Endothelial cell of umbilical vein (primary cell): ENCODE data around the gene GSG1L.

ENCODE experiments used
- CTCF ChIP-seq, 2 donors: IDR thresholded peaks; 1 replicate in 1 of 2; 2 replicates in 1 of 2; pipeline ENCODE4 v1.5.1; 2011; ENCODE audit warnings: low read length in 2 of 2, mild to moderate bottlenecking in 2 of 2, moderate library complexity in 2 of 2, control low read depth in 1 of 2, inconsistent platforms in 1 of 2, low read depth in 1 of 2; ENCODE audit not compliant: insufficient read depth in 1 of 2; ENCODE audit errors: extremely low read depth in 1 of 2
- EZH2 ChIP-seq: IDR thresholded peaks from 2 replicates; pipeline ENCODE4 v1.6.1; 2012; ENCODE audit warnings: borderline replicate concordance, low read depth, mild to moderate bottlenecking, moderate library complexity, low read length, inconsistent platforms; ENCODE audit not compliant: severe bottlenecking
- GATA2 ChIP-seq: IDR thresholded peaks from 2 replicates; pipeline ENCODE4 v1.7.0; 2011; ENCODE audit warnings: low read depth, mild to moderate bottlenecking, moderate library complexity, mixed read lengths, low read length; ENCODE audit not compliant: insufficient read length, insufficient read depth
- JUN ChIP-seq: IDR thresholded peaks from 2 replicates; pipeline ENCODE4 v1.6.1; 2011; ENCODE audit warnings: borderline replicate concordance, low read depth; ENCODE audit not compliant: insufficient read length, insufficient read depth
- MYC ChIP-seq: IDR thresholded peaks from one replicate; pipeline ENCODE4 v1.6.1; 2011; ENCODE audit warnings: mild to moderate bottlenecking, low read depth, low read length
- POLR2A ChIP-seq: IDR thresholded peaks from 2 replicates; pipeline ENCODE4 v1.6.1; 2012; ENCODE audit warnings: low read depth, mild to moderate bottlenecking, control low read depth, low read length
- POLR2AphosphoS5 ChIP-seq: IDR thresholded peaks from 2 replicates; pipeline ENCODE4 v1.6.1; 2012; ENCODE audit warnings: low read depth, mild to moderate bottlenecking, control low read depth, low read length, moderate library complexity; ENCODE audit not compliant: insufficient read depth

GRCh38 chr16:27823421-27823820 is 240.1 kb downstream of the GSG1L start:
- TF ChIP-seq POLR2A (no peak), CTCF (IDR thresholded peaks at IDR 0.05; ENCODE audit: extremely low read depth in 1 of 2, insufficient read depth in 1 of 2, low read depth in 1 of 2, low read length in 2 of 2) (no peak), POLR2AphosphoS5 (no peak), GATA2 (no peak), MYC (no peak), JUN (no peak), EZH2 (no peak)
